Tibial artery (tissue), 4 donors: ENCODE measurements around the gene GAPDH.
"Not testable (repeated sequence)": the region's sequence is repeated elsewhere in the genome, so short reads cannot be mapped to it uniquely, and the experiment has no call there.

Experiments used
- DNase-seq, 2 donors: peaks; one replicate each; pipeline ENCODE4 v3.0.0-alpha.2; 2019
- H3K27ac ChIP-seq, 2 donors: fragments of 200-600 bp; sonication (generic) in 1 of 2; 1 replicate in 1 of 2; 2 replicates in 1 of 2; pipeline ENCODE4 v1.5.1; 2018 to 2019; ENCODE audit warnings: mild to moderate bottlenecking in 1 of 2
- H3K27me3 ChIP-seq, 2 donors: fragments of 200-600 bp; sonication (generic) in 1 of 2; one replicate each; pipeline versions ENCODE4 v1.5.1 to v1.6.0; 2016 to 2019
- H3K36me3 ChIP-seq, 3 donors: fragments of 200-600 bp; sonication (generic) in 2 of 3; one replicate each; pipeline ENCODE4 v1.5.1; 2016 to 2019; ENCODE audit warnings: mild to moderate bottlenecking in 2 of 3
- H3K4me1 ChIP-seq, 4 donors: fragments of 200-600 bp; sonication (generic) in 2 of 4; 1 replicate in 3 of 4; 2 replicates in 1 of 4; pipeline ENCODE4 v1.5.1; 2016 to 2019
- H3K4me3 ChIP-seq, 2 donors: fragments of 200-600 bp; sonication (generic) in 1 of 2; 1 replicate in 1 of 2; 2 replicates in 1 of 2; pipeline ENCODE4 v1.5.1; 2018 to 2019; ENCODE audit warnings: mild to moderate bottlenecking in 2 of 2
- H3K9me3 ChIP-seq, 3 donors: fragments of 200-600 bp; sonication (generic) in 1 of 3; one replicate each; pipeline ENCODE4 v1.5.1; 2016 to 2019
- CTCF ChIP-seq, 2 experiments: fragments of 200-600 bp in 1 of 2; fragments of 450-650 bp in 1 of 2; IDR thresholded peaks; one replicate each; pipeline ENCODE4 v1.5.1; 2017 to 2019; ENCODE audit warnings: antibody characterized with exemption in 2 of 2, mild to moderate bottlenecking in 1 of 2, moderate library complexity in 1 of 2
- intact Hi-C: fragments of 100-400 bp; cut with DNase I; formaldehyde crosslinking; loops from one replicate; pipeline ENCODE4 v1.15.0; 2023; ENCODE audit warnings: low total_unique reads

The GAPDH gene

GRCh38 chr12:6551496-6552139 lies 17.3 kb downstream of the GAPDH start:
- intact Hi-C loops, result no loop called here
- H3K4me1 ChIP-seq, result peaks cover 0 to 78% (median 74%) of the 10 kb centered on the region in 4 donors
- H3K27me3 ChIP-seq, result no peaks in the 10 kb centered on the region
- H3K4me3 ChIP-seq, result peak overlapping the region; percentile 93 to 98
- DNase-seq, result no peak
- TF ChIP-seq CTCF (IDR thresholded peaks at IDR 0.05), result no peak
- no peaks in the 10 kb centered on the region for H3K9me3 ChIP-seq
- peak overlapping the region; percentile 88 to 92 for H3K27ac ChIP-seq
- H3K36me3 ChIP-seq, result peaks cover 25 to 30% (median 28%) of the 10 kb centered on the region in 3 donors

- peak; percentile 54 to 92 for DNase-seq
- Histone ChIP-seq H3K4me1 (peaks cover 0 to 81% (median 74%) of the 10 kb centered on the region in 4 donors), H3K36me3 (peaks cover 20 to 30% (median 28%) of the 10 kb centered on the region in 3 donors), H3K4me3 (peak overlapping the region; percentile 93 to 98), H3K27ac (peak overlapping the region; percentile 88 to 92), H3K27me3 (no peaks in the 10 kb centered on the region), H3K9me3 (no peaks in the 10 kb centered on the region)
- no peak for TF ChIP-seq CTCF (IDR thresholded peaks at IDR 0.05)
- intact Hi-C loops, result no loop called here
These were observed 17.8 kb downstream of the GAPDH start for GRCh38 chr12:6552140-6552551.

- intact Hi-C loops, result no loop called here
- DNase-seq, result peak; percentile 65 to 88
- Histone ChIP-seq H3K36me3 (peaks cover 9 to 24% (median 19%) of the 10 kb centered on the region in 3 donors), H3K27ac (peak overlapping the region; percentile 88 to 92), H3K4me3 (peak overlapping the region; percentile 93 to 98), H3K4me1 (peaks cover 0 to 75% (median 70%) of the 10 kb centered on the region in 4 donors), H3K9me3 (no peaks in the 10 kb centered on the region), H3K27me3 (no peaks in the 10 kb centered on the region)
- TF ChIP-seq CTCF (IDR thresholded peaks at IDR 0.05), result no peak
These were observed 18.9 kb downstream of the GAPDH start for GRCh38 chr12:6553051-6553868.

- H3K27ac ChIP-seq, result peak overlapping the region; percentile 88 to 92
- no peaks in the 10 kb centered on the region for H3K9me3 ChIP-seq
- H3K4me3 ChIP-seq, result peak overlapping the region; percentile 93 to 98
- H3K4me1 ChIP-seq, result peaks cover 0 to 66% (median 59%) of the 10 kb centered on the region in 4 donors
- H3K27me3 ChIP-seq, result no peaks in the 10 kb centered on the region
- peak; percentile 53 to 58 for TF ChIP-seq CTCF (IDR thresholded peaks at IDR 0.05)
- DNase-seq, result peak; percentile 81 to 89
- intact Hi-C loops, result no loop called here
- H3K36me3 ChIP-seq, result peaks cover 4 to 23% (median 15%) of the 10 kb centered on the region in 3 donors
These were observed 20.1 kb downstream of the GAPDH start for GRCh38 chr12:6554168-6555017.

- H3K27me3 ChIP-seq, result no peaks in the 10 kb centered on the region
- peak overlapping the region; percentile 88 to 92 for H3K27ac ChIP-seq
- peaks cover 0 to 60% (median 52%) of the 10 kb centered on the region in 4 donors for H3K4me1 ChIP-seq
- H3K4me3 ChIP-seq, result peak overlapping the region; percentile 93 to 98
- no peaks in the 10 kb centered on the region for H3K9me3 ChIP-seq
- intact Hi-C loops, result no loop called here
- H3K36me3 ChIP-seq, result peaks cover 9 to 28% (median 21%) of the 10 kb centered on the region in 3 donors
- DNase-seq, result no peak
- TF ChIP-seq CTCF (IDR thresholded peaks at IDR 0.05), result no peak
These were observed 20.8 kb downstream of the GAPDH start for GRCh38 chr12:6555018-6555691.

GRCh38 chr12:6556496-6556817 lies 22.1 kb downstream of the GAPDH start:
- H3K4me3 ChIP-seq, result peak overlapping the region; percentile 93 to 98
- H3K36me3 ChIP-seq, result peaks cover 19 to 41% (median 34%) of the 10 kb centered on the region in 3 donors
- peak overlapping the region; percentile 88 to 92 for H3K27ac ChIP-seq
- intact Hi-C loops, H3K9me3 ChIP-seq, DNase-seq, H3K27me3 ChIP-seq: not testable (repeated sequence)
- peaks cover 0 to 47% (median 39%) of the 10 kb centered on the region in 4 donors for H3K4me1 ChIP-seq
